Measurements from ENCODE around the gene JCAD. TPM values are rescaled to one million over a fixed set of nuclear protein-coding genes. Genes with fewer than 3 reads are reported as not detected.

Gene JCAD
- total RNA-seq, 4 donors from 2014 or later, result 25.6 to 99.1 (median 49.9) TPM

DNA sequence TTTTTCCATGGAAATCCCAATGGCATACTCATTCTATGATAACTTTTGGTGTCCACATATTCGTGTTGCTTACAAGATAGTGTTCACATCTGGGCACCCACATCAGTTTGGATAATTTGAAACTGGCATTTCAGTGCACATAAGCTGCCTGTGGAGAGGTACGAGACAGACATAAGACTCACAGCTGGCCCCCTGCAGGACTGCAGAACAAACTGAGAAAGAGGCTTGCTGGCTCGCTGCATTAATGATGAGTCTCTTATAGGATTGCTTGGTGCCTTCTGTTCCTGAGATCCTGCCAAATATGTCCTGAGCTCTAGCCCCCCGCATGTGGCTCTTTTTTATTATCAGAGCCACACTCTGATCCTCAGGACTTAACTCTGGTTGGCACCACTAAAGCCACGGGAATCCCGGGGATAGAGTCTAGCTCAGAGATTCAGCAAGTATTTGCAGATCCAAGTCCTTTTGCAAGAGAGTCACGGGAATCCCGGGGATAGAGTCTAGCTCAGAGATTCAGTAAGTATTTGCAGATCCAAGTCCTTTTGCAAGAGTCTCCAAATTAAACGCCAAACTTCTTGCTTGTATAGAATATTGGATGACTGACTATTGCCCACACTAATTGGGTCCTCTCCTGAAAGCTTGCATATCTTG lies 34.0 kb upstream of the JCAD start:
- TF ChIP-seq POLR2A (IDR thresholded peaks at IDR 0.05), result no peak
- TF ChIP-seq, protein P1, sequence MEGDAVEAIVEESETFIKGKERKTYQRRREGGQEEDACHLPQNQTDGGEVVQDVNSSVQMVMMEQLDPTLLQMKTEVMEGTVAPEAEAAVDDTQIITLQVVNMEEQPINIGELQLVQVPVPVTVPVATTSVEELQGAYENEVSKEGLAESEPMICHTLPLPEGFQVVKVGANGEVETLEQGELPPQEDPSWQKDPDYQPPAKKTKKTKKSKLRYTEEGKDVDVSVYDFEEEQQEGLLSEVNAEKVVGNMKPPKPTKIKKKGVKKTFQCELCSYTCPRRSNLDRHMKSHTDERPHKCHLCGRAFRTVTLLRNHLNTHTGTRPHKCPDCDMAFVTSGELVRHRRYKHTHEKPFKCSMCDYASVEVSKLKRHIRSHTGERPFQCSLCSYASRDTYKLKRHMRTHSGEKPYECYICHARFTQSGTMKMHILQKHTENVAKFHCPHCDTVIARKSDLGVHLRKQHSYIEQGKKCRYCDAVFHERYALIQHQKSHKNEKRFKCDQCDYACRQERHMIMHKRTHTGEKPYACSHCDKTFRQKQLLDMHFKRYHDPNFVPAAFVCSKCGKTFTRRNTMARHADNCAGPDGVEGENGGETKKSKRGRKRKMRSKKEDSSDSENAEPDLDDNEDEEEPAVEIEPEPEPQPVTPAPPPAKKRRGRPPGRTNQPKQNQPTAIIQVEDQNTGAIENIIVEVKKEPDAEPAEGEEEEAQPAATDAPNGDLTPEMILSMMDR (IDR thresholded peaks at IDR 0.05), result no peak
- no peak overlapping the region for H3K27ac ChIP-seq
- H3K9me3 ChIP-seq, result no peaks in the 10 kb centered on the region
- H3K36me3 ChIP-seq, result no peaks in the 10 kb centered on the region
- H3K4me1 ChIP-seq, result no peaks in the 10 kb centered on the region
- DNase-seq, result no peak
- H3K27me3 ChIP-seq, result no peaks in the 10 kb centered on the region
- intact Hi-C loops (cut with DNase I; ENCODE audit: low total_unique reads), result no loop called here
- no peak overlapping the region for H3K4me3 ChIP-seq

DNA sequence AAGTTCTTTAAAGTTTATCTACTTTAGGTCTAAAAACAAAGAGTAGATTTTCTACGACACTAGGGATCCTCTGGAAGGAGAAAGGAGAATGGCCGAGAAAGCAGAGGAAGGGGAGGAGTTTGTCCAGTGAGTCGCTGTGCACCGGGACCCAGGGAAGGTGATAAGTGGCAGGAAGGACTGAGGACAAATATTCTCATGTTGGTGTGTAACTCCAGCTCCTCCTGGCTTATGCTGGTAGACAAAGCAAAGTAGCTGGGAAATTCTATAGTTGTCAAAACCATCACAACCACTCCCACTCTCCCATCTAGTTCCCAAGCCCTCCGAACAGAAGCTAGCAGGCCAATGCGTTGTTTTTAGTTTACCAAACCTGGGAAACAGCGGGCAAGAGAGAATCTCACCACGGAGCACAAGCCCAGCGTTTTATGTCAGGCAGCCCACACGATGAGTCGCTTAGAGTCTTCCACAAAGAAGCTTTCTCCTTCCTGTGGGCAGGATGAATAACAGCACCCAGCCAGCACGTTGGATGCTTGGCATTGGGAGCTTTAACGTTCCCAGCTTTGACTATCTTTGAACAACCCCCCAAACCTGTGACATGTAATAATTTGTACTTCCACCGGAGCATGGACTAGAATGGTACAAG lies 32.9 kb upstream of the JCAD start:
- no peak for DNase-seq
- no peak for TF ChIP-seq POLR2A (IDR thresholded peaks at IDR 0.05)
- TF ChIP-seq, protein P1 (IDR thresholded peaks at IDR 0.05), result no peak
- intact Hi-C loops (cut with DNase I; ENCODE audit: low total_unique reads), result no loop called here
- H3K9me3 ChIP-seq, result no peaks in the 10 kb centered on the region
- no peak overlapping the region for H3K27ac ChIP-seq
- H3K4me1 ChIP-seq, result no peaks in the 10 kb centered on the region
- no peaks in the 10 kb centered on the region for H3K36me3 ChIP-seq
- no peaks in the 10 kb centered on the region for H3K27me3 ChIP-seq
- H3K4me3 ChIP-seq, result no peak overlapping the region

DNA sequence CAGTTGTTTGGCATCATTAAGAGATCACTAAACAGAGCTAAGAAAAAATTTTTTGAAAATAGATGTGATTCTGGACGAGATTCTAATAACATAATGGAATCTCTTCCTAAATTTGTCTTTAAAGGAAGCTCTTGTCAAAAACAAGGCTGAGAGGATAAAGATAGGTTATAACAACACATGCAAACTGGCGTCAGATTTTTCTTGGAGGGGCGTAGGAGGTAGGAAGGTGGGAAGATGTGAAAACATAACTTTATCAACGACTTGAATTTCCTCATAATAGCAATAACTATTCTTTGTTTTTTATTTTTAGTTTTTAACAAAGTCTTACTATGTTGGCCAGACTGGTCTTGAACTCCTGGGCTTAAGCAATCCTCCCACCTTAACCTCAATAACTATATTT lies 31.8 kb upstream of the JCAD start:
- Histone ChIP-seq H3K4me3 (no peak overlapping the region), H3K4me1 (no peaks in the 10 kb centered on the region), H3K27ac (peak overlapping the region; percentile 24 to 40), H3K36me3 (no peaks in the 10 kb centered on the region), H3K9me3 (no peaks in the 10 kb centered on the region), H3K27me3 (no peaks in the 10 kb centered on the region)
- intact Hi-C loops (cut with DNase I; ENCODE audit: low total_unique reads), result no loop called here
- no peak for DNase-seq
- no peak for TF ChIP-seq POLR2A (IDR thresholded peaks at IDR 0.05)
- TF ChIP-seq, protein P1 (IDR thresholded peaks at IDR 0.05), result no peak

DNA sequence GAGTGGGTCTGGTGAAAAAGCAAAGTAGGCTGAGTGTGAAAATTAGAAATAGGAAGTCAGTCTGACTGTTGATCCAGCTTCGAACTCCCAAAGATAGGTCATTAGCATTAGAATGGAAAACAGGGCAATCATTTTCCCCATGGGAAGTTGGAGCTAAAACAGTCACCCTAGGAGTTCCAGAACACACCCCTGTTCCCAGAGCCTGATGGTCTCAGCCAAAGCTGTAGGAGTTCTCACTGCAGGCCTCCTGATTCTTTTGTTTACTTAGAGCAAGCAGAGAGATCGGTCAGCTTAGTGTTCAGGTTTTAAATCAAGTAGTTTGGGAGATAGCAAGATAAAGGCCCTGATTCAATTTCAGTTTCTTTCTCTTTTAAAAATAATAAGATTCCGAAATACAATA lies 28.8 kb upstream of the JCAD start:
- intact Hi-C loops (cut with DNase I; ENCODE audit: low total_unique reads), result no loop called here
- Histone ChIP-seq H3K4me1 (no peaks in the 10 kb centered on the region), H3K4me3 (no peak overlapping the region), H3K27ac (peak overlapping the region; percentile 51 to 72), H3K36me3 (no peaks in the 10 kb centered on the region), H3K9me3 (no peaks in the 10 kb centered on the region), H3K27me3 (no peaks in the 10 kb centered on the region)
- peak in 1 of 2 donors; percentile 39 for DNase-seq
- no peak for TF ChIP-seq POLR2A (IDR thresholded peaks at IDR 0.05)
- TF ChIP-seq, protein P1 (IDR thresholded peaks at IDR 0.05), result no peak

DNA sequence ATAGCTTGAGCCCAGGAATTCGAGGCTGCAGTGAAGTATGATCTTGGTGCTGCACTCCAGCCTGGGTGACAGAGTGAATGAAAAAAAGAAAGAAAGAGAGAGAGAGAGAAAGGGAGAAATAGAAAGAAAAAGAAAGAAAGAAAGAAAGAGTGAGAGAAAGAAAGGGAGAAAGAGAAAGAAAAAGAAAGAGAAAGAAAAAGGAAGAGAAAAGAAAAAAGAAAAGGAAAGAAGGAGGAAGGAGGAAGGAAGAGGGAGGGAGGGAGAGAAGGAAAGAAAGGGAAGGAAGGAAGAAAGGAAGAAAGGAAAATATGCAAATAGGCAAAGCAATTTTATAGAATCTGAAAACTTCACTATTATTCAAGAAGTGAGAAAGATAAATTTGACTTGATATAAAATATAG lies 24.5 kb upstream of the JCAD start:
- H3K27ac ChIP-seq, result no peak overlapping the region
- H3K9me3 ChIP-seq, result no peaks in the 10 kb centered on the region
- TF ChIP-seq POLR2A (IDR thresholded peaks at IDR 0.05), result no peak
- TF ChIP-seq, protein P1 (IDR thresholded peaks at IDR 0.05), result no peak
- no peaks in the 10 kb centered on the region for H3K36me3 ChIP-seq
- intact Hi-C loops (cut with DNase I; ENCODE audit: low total_unique reads), result no loop called here
- no peaks in the 10 kb centered on the region for H3K27me3 ChIP-seq
- H3K4me3 ChIP-seq, result no peak overlapping the region
- no peak for DNase-seq
- no peaks in the 10 kb centered on the region for H3K4me1 ChIP-seq

Data from uterus (tissue), 4 donors.